Esophagus muscularis mucosa (tissue), 3 donors: Measurements from ENCODE around the gene PJA1.

Experiments
- POLR2A ChIP-seq: fragments of 450-650 bp; IDR thresholded peaks from one replicate; pipeline ENCODE4 v1.6.1; 2017; ENCODE audit warnings: antibody characterized with exemption, moderate library complexity, mild to moderate bottlenecking, low read depth
- POLR2AphosphoS5 ChIP-seq, 2 donors: sonication (generic); formaldehyde crosslinking; IDR thresholded peaks; one replicate each; pipeline ENCODE4 v1.6.1; 2017; ENCODE audit warnings: antibody characterized with exemption in 2 of 2
- TF ChIP-seq, protein P1 (sequence below), 3 experiments: fragments of 200-600 bp in 2 of 3; fragments of 450-650 bp in 1 of 3; sonication (generic) in 2 of 3; IDR thresholded peaks; one replicate each; pipeline ENCODE4 v1.5.1; 2017 to 2019; ENCODE audit warnings: antibody characterized with exemption in 3 of 3, mild to moderate bottlenecking in 2 of 3, moderate library complexity in 1 of 3

DNA sequence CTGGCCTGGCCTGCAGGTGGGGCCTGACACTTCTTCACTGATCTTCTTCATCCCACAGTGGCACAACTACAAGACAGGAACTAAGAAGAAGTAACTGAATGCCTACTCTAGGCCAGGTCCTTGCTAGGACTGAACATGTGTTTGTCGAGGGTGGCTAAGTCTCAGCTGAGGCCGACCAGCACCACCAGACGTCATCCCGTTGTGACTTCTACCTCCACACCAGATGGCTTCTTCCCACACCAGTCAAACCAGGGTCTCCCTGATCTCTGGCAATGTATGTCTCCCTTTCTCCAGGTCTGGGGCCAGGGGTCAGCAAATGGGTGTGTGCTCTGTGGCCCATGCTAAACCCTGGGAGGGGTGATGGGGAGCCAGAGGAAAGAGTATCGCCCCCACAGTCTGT, 40.2 kb downstream of the PJA1 start:
- TF ChIP-seq, protein P1, sequence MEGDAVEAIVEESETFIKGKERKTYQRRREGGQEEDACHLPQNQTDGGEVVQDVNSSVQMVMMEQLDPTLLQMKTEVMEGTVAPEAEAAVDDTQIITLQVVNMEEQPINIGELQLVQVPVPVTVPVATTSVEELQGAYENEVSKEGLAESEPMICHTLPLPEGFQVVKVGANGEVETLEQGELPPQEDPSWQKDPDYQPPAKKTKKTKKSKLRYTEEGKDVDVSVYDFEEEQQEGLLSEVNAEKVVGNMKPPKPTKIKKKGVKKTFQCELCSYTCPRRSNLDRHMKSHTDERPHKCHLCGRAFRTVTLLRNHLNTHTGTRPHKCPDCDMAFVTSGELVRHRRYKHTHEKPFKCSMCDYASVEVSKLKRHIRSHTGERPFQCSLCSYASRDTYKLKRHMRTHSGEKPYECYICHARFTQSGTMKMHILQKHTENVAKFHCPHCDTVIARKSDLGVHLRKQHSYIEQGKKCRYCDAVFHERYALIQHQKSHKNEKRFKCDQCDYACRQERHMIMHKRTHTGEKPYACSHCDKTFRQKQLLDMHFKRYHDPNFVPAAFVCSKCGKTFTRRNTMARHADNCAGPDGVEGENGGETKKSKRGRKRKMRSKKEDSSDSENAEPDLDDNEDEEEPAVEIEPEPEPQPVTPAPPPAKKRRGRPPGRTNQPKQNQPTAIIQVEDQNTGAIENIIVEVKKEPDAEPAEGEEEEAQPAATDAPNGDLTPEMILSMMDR (IDR thresholded peaks at IDR 0.05) = no peak
- TF ChIP-seq POLR2A (no peak), POLR2AphosphoS5 (IDR thresholded peaks at IDR 0.05) (no peak)
